ENCODE data around the gene OR10A6. TPM values are rescaled to one million over a fixed set of nuclear protein-coding genes. Genes with fewer than 3 reads are reported as not detected.

The OR10A6 gene, protein sequence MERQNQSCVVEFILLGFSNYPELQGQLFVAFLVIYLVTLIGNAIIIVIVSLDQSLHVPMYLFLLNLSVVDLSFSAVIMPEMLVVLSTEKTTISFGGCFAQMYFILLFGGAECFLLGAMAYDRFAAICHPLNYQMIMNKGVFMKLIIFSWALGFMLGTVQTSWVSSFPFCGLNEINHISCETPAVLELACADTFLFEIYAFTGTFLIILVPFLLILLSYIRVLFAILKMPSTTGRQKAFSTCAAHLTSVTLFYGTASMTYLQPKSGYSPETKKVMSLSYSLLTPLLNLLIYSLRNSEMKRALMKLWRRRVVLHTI
- total RNA-seq (2022; extraction: Qiagen RNA extraction) = not detected in 5 replicates

DNA sequence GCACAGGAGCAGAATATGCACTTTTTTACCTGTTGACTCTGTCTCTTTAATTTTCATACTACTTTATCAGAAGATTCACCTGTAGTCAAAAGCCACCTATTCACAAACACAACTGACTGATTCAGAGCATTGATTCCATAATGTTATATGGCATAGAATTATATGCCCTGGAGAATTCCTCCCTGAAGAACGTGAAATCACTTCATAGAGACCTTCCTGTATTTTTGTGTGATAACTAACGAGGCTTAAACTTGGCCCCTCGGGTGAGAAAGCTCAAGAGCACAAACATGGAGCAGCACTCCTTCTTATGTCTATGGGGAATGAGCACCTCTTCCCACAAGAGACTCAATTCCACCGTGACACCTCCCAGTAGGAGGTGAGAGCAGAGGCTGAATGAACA, at the start of gene OR10A6:
OR10A6 (minus strand) TSS at position 101 of the 400 bp plus-strand sequence. CDS start 2,606 bp downstream, outside the sequence.

DNA sequence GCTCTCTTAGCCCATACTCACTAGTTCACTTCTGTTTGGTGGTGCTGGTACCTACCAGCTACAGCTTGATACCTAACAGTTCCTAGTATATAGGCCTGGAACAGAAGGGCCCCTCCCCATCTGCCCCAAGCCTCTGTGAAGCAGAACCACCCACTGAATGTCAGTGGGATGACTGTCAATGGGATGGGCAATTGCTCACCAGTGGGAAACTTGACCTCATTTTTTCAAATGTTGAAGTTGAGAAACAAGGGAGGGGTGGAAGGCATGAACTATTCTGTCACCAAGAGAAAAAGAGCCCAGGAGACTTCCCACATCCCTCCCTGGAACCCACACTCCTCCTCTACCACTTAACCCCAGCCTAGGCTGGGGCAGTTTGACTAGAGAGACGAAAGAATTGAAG, 34.3 kb upstream of the OR10A6 start, which contains the start of gene NLRP10:
NLRP10 (minus strand) TSS at position 62 of the 400 bp plus-strand sequence. CDS start 1,952 bp downstream, outside the sequence.

DNA sequence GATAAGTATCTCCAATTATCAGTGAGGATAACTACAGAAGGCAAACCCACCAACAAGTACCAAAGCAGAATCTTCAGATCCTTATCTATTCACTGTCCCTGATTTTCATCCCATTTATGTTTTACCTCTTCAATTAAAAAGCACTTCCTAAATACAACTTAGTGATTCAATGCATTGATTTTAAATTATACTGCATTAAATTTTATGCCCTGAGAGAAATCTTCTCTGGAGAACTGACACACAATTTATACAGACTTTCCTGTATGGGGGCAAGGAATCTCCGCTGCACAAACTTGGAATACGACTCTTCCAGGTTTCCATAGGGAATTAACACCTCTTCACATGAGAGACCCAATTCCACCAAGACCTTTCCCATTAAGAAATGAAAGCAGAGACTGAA, 10.5 kb upstream of the OR10A6 start, which contains the start of gene OR10A3:
OR10A3 (minus strand) TSS at position 101 of the 400 bp plus-strand sequence. CDS start 2,188 bp downstream, outside the sequence.

Other genes starting within 250 kb of the OR10A6 start
- not detected in 5 replicates for gene OVCH2, start 224.8 kb downstream of the OR10A6 start, total RNA-seq (2022; extraction: Qiagen RNA extraction)
- not detected in 5 replicates for gene OR5P2, start 134.3 kb downstream of the OR10A6 start, total RNA-seq (2022; extraction: Qiagen RNA extraction)
- not detected in 5 replicates for gene OR5P3, start 100.4 kb downstream of the OR10A6 start, total RNA-seq (2022; extraction: Qiagen RNA extraction)
- gene OR10A3, start 10.4 kb upstream of the OR10A6 start, total RNA-seq (2022; extraction: Qiagen RNA extraction) = not detected in 5 replicates
- not detected in 5 replicates for gene NLRP10, start 34.2 kb upstream of the OR10A6 start, total RNA-seq (2022; extraction: Qiagen RNA extraction)
- 325 to 401 TPM (median 339 TPM) in 5 replicates for gene EIF3F, start 56.1 kb upstream of the OR10A6 start, total RNA-seq (2022; extraction: Qiagen RNA extraction)
- gene TUB, start 149.9 kb upstream of the OR10A6 start, total RNA-seq (2022; extraction: Qiagen RNA extraction) = 5.4 to 8.4 TPM (median 7.6 TPM) in 5 replicates
- 1.3 to 2.8 TPM (median 1.9 TPM) in 5 replicates for gene RIC3, start 237.8 kb upstream of the OR10A6 start, total RNA-seq (2022; extraction: Qiagen RNA extraction)